CD4-positive, alpha-beta T cell treated with Interleukin-17A for 4 hours (primary cell): Measurements from ENCODE around the gene TAMM41.
"Not testable (repeated sequence)": the region's sequence is repeated elsewhere in the genome, so short reads cannot be mapped to it uniquely, and the experiment has no call there.

Source experiments
- DNase-seq: peaks from one replicate; pipeline ENCODE4 v3.0.0-alpha.2; 2020; ENCODE audit warnings: mixed read lengths

The TAMM41 gene

DNA sequence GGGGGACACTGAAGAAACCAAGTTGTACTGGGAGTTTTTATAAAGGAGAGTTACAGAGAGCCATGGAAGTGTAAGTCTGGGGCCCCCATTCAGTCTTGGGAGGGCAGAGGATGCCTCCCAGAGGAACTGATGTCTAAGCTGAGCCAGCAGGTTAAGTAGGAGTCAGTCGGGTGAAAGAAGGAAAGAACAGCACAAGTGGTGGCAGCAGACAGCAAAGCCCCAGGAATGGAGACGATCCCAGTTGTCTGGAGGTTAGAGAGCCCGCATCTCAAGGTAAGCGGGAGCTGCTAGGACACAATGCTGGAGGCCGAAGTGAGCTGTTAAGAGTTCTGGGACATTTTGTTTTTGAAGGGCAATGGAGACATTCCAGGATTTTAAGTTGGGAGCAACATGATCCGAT lies 88.8 kb downstream of the TAMM41 start:
- no peak for DNase-seq

DNA sequence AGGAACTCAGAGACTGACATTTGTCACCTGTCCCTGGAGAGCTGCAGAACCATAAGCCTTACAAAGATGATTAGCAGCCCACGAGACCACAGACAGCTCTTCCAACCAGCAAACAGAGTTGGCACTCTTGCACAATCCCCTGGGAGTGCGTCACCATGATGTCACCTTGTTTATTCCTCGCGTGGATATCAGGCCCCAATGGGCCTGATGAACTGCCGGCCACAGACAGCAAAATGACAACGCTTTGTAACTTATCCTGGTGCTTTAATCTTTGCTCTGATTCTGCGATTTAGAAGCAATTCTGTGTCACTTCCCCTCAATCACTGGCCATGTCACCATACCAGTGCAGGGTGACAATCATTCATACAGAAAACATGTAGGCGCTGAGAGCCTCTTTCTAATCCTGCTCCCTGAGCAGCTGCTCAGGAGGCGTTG lies 89.2 kb downstream of the TAMM41 start:
- DNase-seq: no peak

DNA sequence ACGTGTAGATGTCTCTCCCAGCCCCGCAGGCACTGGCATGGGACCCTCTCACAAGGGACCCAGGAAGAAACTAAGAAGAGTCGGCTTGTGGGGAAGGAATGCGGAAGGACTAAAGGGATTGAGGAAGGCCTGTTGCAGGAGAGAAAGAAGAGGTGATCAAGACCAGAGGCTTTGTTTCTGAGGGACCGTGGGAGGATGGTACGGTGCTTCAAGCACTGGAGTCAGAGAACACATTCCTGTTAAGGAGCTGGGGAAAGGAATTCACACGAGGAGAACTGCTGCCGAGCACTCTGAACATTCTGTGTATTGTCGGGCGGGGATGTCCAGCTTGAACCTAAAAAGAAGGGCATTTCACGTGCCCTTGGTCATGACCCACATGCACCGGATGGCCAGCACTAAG lies 91.4 kb downstream of the TAMM41 start:
- DNase-seq: no peak

DNA sequence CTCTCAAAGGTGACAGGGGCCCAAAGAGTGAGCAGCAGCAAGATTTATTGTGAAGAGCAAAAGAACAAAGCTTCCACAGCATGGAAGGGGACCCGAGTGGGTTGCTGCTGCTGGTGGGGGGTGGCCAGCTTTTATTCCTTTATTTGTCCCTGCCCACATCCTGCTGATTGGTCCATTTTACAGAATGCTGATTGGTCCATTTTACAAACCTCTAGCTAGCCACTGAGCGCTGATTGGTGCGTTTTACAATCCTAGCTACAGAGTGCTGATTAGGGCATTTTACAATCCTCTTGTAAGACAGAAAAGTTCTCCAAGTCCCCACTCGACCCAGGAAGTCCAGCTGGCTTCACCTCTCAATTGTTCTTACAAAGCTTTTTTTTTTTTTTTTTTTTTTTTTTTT lies 94.4 kb downstream of the TAMM41 start:
- DNase-seq: not testable (repeated sequence)

DNA sequence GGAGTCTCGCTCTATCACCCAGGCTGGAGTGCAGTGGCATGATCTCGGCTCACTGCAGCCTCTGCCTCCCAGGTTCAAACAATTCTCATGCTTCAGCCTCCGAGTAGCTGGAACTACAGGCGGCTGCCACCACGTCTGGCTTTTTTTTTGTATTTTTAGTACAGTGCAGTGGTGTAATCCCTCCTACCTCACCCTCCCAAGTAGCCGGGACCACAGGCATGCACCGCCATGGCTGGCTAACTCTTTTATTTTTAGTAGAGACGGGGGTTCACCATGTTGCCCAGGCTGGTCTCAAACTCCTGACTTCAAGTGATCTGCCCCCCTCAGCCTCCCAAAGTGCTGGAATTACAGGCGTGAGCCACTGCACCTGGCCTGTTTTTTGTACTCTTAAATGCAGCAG lies 98.4 kb downstream of the TAMM41 start:
- not testable (repeated sequence) for DNase-seq
